Measurements from ENCODE around the gene SRC.

- TF ChIP-seq CTCF (conservative IDR thresholded peaks at IDR 0.05; ENCODE audit: low read depth, low read length) (no peak), EZH2 (IDR thresholded peaks at IDR 0.05; ENCODE audit: borderline replicate concordance, low read depth, low read length, poor library complexity, severe bottlenecking) (no peak)
Measured at GRCh38 chr20:37366743-37367142, 20.8 kb downstream of the SRC start.

Data from A673 (cell line).